ENCODE data around the gene UMODL1. TPM values are rescaled to one million over a fixed set of nuclear protein-coding genes. Genes with fewer than 3 reads are reported as not detected.

UMODL1 gene
- total RNA-seq, 1 experiment from 2014 or later, result 0.20 TPM

GRCh38 chr21:42057851-42058437 lies 13.2 kb upstream of the UMODL1 start:
- peak overlapping the region; percentile 85 for H3K27ac Mint-ChIP-seq (ENCODE audit: unreplicated experiment)
- ChIA-PET CTCF (interaction anchor here (0.8 kb wide), 1 partner anchor 52 kb away, joined by 3 read pairs; no protein-coding TSS in a partner anchor), POLR2A (no interaction called here)
- DNase-seq, result no peak
- H3K27me3 ChIP-seq (replicated peaks; ENCODE audit: control insufficient read depth, insufficient read depth, low read length), result no peaks in the 10 kb centered on the region
- H3K4me3 Mint-ChIP-seq (ENCODE audit: unreplicated experiment), result peak overlapping the region; percentile 70
- no peaks in the 10 kb centered on the region for H3K36me3 ChIP-seq (ENCODE audit: control insufficient read depth, insufficient read depth, low read length)
- H3K27me3 Mint-ChIP-seq (ENCODE audit: insufficient read depth, unreplicated experiment), result no peaks in the 10 kb centered on the region
- H3K9me3 Mint-ChIP-seq (ENCODE audit: unreplicated experiment), result no peaks in the 10 kb centered on the region
- intact Hi-C loops (cut with micrococcal nuclease; ENCODE audit: unreplicated experiment), result loop anchor here (1.0 to 2.0 kb wide), 4 partner anchors 9 to 59 kb away; partner anchors contain the start of gene ZBTB21
- BruUV-seq (replicated peaks), result no TSS peak
- no peaks in the 10 kb centered on the region for H3K9me3 ChIP-seq
- no peak for TF ChIP-seq CTCF (IDR thresholded peaks at IDR 0.05; ENCODE audit: insufficient read depth in 1 of 2, low read depth in 1 of 2, low read length in 1 of 2, severe bottlenecking in 1 of 2, unreplicated experiment in 1 of 2)
- peaks cover 52% of the 10 kb centered on the region for H3K4me1 ChIP-seq
- no peak overlapping the region; the same call in 1 of the 2 replicates for H3K4me3 ChIP-seq (ENCODE audit: low read depth, low read length)
- peaks cover 9% of the 10 kb centered on the region for H3K36me3 Mint-ChIP-seq (ENCODE audit: insufficient read depth, unreplicated experiment)
- H3K4me1 Mint-ChIP-seq (ENCODE audit: low read depth, unreplicated experiment), result peaks cover 27% of the 10 kb centered on the region

- TF ChIP-seq CTCF (IDR thresholded peaks at IDR 0.05; ENCODE audit: insufficient read depth in 1 of 2, low read depth in 1 of 2, low read length in 1 of 2, severe bottlenecking in 1 of 2, unreplicated experiment in 1 of 2), result no peak
- Histone ChIP-seq H3K27me3 (replicated peaks; ENCODE audit: control insufficient read depth, insufficient read depth, low read length) (no peaks in the 10 kb centered on the region), H3K4me3 (ENCODE audit: low read depth, low read length) (no peak overlapping the region), H3K4me1 (peaks cover 52% of the 10 kb centered on the region), H3K9me3 (no peaks in the 10 kb centered on the region), H3K36me3 (ENCODE audit: control insufficient read depth, insufficient read depth, low read length) (no peaks in the 10 kb centered on the region)
- ChIA-PET POLR2A (no interaction called here), CTCF (no interaction called here)
- no TSS peak for BruUV-seq (replicated peaks)
- no peak for DNase-seq
- peaks cover 27% of the 10 kb centered on the region for H3K4me1 Mint-ChIP-seq (ENCODE audit: low read depth, unreplicated experiment)
- peaks cover 9% of the 10 kb centered on the region for H3K36me3 Mint-ChIP-seq (ENCODE audit: insufficient read depth, unreplicated experiment)
- H3K27ac Mint-ChIP-seq (ENCODE audit: unreplicated experiment), result peak overlapping the region; percentile 85
- no peak overlapping the region for H3K4me3 Mint-ChIP-seq (ENCODE audit: unreplicated experiment)
- intact Hi-C loops (cut with micrococcal nuclease; ENCODE audit: unreplicated experiment), result no loop called here
- no peaks in the 10 kb centered on the region for H3K27me3 Mint-ChIP-seq (ENCODE audit: insufficient read depth, unreplicated experiment)
- no peaks in the 10 kb centered on the region for H3K9me3 Mint-ChIP-seq (ENCODE audit: unreplicated experiment)
Measured at GRCh38 chr21:42058631-42059111, 12.4 kb upstream of the UMODL1 start.

GRCh38 chr21:42059141-42059540 lies 12.0 kb upstream of the UMODL1 start:
- H3K27ac Mint-ChIP-seq (ENCODE audit: unreplicated experiment), result peak overlapping the region; percentile 51
- TF ChIP-seq CTCF (IDR thresholded peaks at IDR 0.05; ENCODE audit: insufficient read depth in 1 of 2, low read depth in 1 of 2, low read length in 1 of 2, severe bottlenecking in 1 of 2, unreplicated experiment in 1 of 2), result no peak
- BruUV-seq (replicated peaks), result no TSS peak
- H3K27me3 Mint-ChIP-seq (ENCODE audit: insufficient read depth, unreplicated experiment), result no peaks in the 10 kb centered on the region
- no peak overlapping the region for H3K4me3 Mint-ChIP-seq (ENCODE audit: unreplicated experiment)
- H3K36me3 Mint-ChIP-seq (ENCODE audit: insufficient read depth, unreplicated experiment), result peaks cover 9% of the 10 kb centered on the region
- Histone ChIP-seq H3K36me3 (ENCODE audit: control insufficient read depth, insufficient read depth, low read length) (no peaks in the 10 kb centered on the region), H3K4me1 (peaks cover 52% of the 10 kb centered on the region), H3K27me3 (replicated peaks; ENCODE audit: control insufficient read depth, insufficient read depth, low read length) (no peaks in the 10 kb centered on the region), H3K9me3 (no peaks in the 10 kb centered on the region), H3K4me3 (ENCODE audit: low read depth, low read length) (no peak overlapping the region)
- ChIA-PET CTCF (no interaction called here), POLR2A (no interaction called here)
- intact Hi-C loops (cut with micrococcal nuclease; ENCODE audit: unreplicated experiment), result no loop called here
- H3K4me1 Mint-ChIP-seq (ENCODE audit: low read depth, unreplicated experiment), result peaks cover 27% of the 10 kb centered on the region
- H3K9me3 Mint-ChIP-seq (ENCODE audit: unreplicated experiment), result no peaks in the 10 kb centered on the region
- no peak for DNase-seq
